IPS-20b (cell line): ENCODE measurements around the gene DMBT1.
"Not testable (repeated sequence)": the region's sequence is repeated elsewhere in the genome, so short reads cannot be mapped to it uniquely, and the experiment has no call there.

ENCODE experiments used
- H3K27ac ChIP-seq: one replicate; pipeline ENCODE4 v1.5.1; 2013; ENCODE audit warnings: low read length
- H3K27me3 ChIP-seq: 2 replicates; pipeline ENCODE4 v1.6.1; 2013; ENCODE audit warnings: mild to moderate bottlenecking, low read length, inconsistent platforms; ENCODE audit not compliant: insufficient read depth
- H3K36me3 ChIP-seq: 2 replicates; pipeline ENCODE4 v1.6.1; 2013; ENCODE audit warnings: low read depth, mild to moderate bottlenecking, inconsistent platforms, low read length, moderate library complexity; ENCODE audit not compliant: insufficient read depth
- H3K4me1 ChIP-seq: 2 replicates; pipeline ENCODE4 v1.6.1; 2013; ENCODE audit warnings: mild to moderate bottlenecking, control low read depth, inconsistent platforms, low read length, moderate library complexity; ENCODE audit not compliant: insufficient read depth
- H3K4me3 ChIP-seq: 2 replicates; pipeline ENCODE4 v1.5.1; 2013; ENCODE audit warnings: mild to moderate bottlenecking, low read length, inconsistent platforms
- H3K9ac ChIP-seq: 2 replicates; pipeline ENCODE4 v1.6.1; 2013; ENCODE audit warnings: low read depth, mild to moderate bottlenecking, inconsistent platforms, low read length, moderate library complexity
- H3K9me3 ChIP-seq: 2 replicates; pipeline ENCODE4 v1.6.1; 2013; ENCODE audit warnings: mild to moderate bottlenecking, low read depth, low read length, inconsistent platforms; ENCODE audit not compliant: insufficient read depth

The DMBT1 gene

GRCh38 chr10:122565766-122566206 is 5.2 kb downstream of the DMBT1 start:
- Histone ChIP-seq H3K4me1 (no peaks in the 10 kb centered on the region), H3K9me3 (no peaks in the 10 kb centered on the region), H3K27me3 (peaks cover 4% of the 10 kb centered on the region; the same call in 1 of the 2 replicates), H3K9ac (no peak overlapping the region), H3K36me3 (no peaks in the 10 kb centered on the region), H3K27ac (no peak overlapping the region), H3K4me3 (no peak overlapping the region)

GRCh38 chr10:122566632-122567031 is 6.1 kb downstream of the DMBT1 start:
- no peaks in the 10 kb centered on the region for H3K4me1 ChIP-seq
- no peak overlapping the region for H3K27ac ChIP-seq
- H3K4me3 ChIP-seq, result no peak overlapping the region
- H3K27me3 ChIP-seq, result peaks cover 4% of the 10 kb centered on the region; the same call in 1 of the 2 replicates
- no peaks in the 10 kb centered on the region for H3K9me3 ChIP-seq
- H3K9ac ChIP-seq, result no peak overlapping the region
- no peaks in the 10 kb centered on the region for H3K36me3 ChIP-seq

GRCh38 chr10:122567056-122567660 is 6.6 kb downstream of the DMBT1 start:
- Histone ChIP-seq H3K9ac (no peak overlapping the region), H3K9me3 (no peaks in the 10 kb centered on the region), H3K27me3 (peaks cover 4% of the 10 kb centered on the region; the same call in 1 of the 2 replicates), H3K4me1 (no peaks in the 10 kb centered on the region), H3K36me3 (no peaks in the 10 kb centered on the region), H3K27ac (no peak overlapping the region), H3K4me3 (no peak overlapping the region)

- Histone ChIP-seq H3K36me3 (no peaks in the 10 kb centered on the region), H3K4me1 (no peaks in the 10 kb centered on the region), H3K4me3 (no peak overlapping the region), H3K9ac (no peak overlapping the region), H3K27me3 (peaks cover 2% of the 10 kb centered on the region; the same call in 1 of the 2 replicates), H3K27ac (no peak overlapping the region), H3K9me3 (no peaks in the 10 kb centered on the region)
Measured at GRCh38 chr10:122568551-122568950, 8.0 kb downstream of the DMBT1 start.

- Histone ChIP-seq H3K9ac (no peak overlapping the region), H3K9me3 (peaks cover 15% of the 10 kb centered on the region), H3K27ac (no peak overlapping the region), H3K36me3 (no peaks in the 10 kb centered on the region), H3K27me3 (no peaks in the 10 kb centered on the region; the same call in 1 of the 2 replicates), H3K4me3 (no peak overlapping the region), H3K4me1 (no peaks in the 10 kb centered on the region)
Measured at GRCh38 chr10:122570920-122571319, 10.4 kb downstream of the DMBT1 start.

GRCh38 chr10:122571892-122572291 is 11.3 kb downstream of the DMBT1 start:
- H3K27me3 ChIP-seq, result no peaks in the 10 kb centered on the region; the same call in 1 of the 2 replicates
- H3K9ac ChIP-seq, result no peak overlapping the region
- no peak overlapping the region for H3K27ac ChIP-seq
- H3K4me3 ChIP-seq, result no peak overlapping the region
- H3K36me3 ChIP-seq, result no peaks in the 10 kb centered on the region
- no peaks in the 10 kb centered on the region for H3K4me1 ChIP-seq
- peaks cover 21% of the 10 kb centered on the region for H3K9me3 ChIP-seq

- no peak overlapping the region for H3K9ac ChIP-seq
- no peaks in the 10 kb centered on the region; the same call in 1 of the 2 replicates for H3K27me3 ChIP-seq
- H3K4me1 ChIP-seq, result no peaks in the 10 kb centered on the region
- no peaks in the 10 kb centered on the region for H3K36me3 ChIP-seq
- no peak overlapping the region for H3K27ac ChIP-seq
- peaks cover 21% of the 10 kb centered on the region for H3K9me3 ChIP-seq
- H3K4me3 ChIP-seq, result no peak overlapping the region
Measured at GRCh38 chr10:122575776-122576175, 15.2 kb downstream of the DMBT1 start.

GRCh38 chr10:122576291-122576690 is 15.7 kb downstream of the DMBT1 start:
- H3K9ac ChIP-seq, result no peak overlapping the region
- no peaks in the 10 kb centered on the region for H3K4me1 ChIP-seq
- H3K27ac ChIP-seq, result no peak overlapping the region
- H3K27me3 ChIP-seq, result no peaks in the 10 kb centered on the region
- H3K4me3 ChIP-seq, result no peak overlapping the region
- no peaks in the 10 kb centered on the region for H3K36me3 ChIP-seq
- peaks cover 21% of the 10 kb centered on the region for H3K9me3 ChIP-seq

GRCh38 chr10:122577311-122577885 is 16.8 kb downstream of the DMBT1 start:
- Histone ChIP-seq H3K27me3 (no peaks in the 10 kb centered on the region), H3K36me3 (no peaks in the 10 kb centered on the region), H3K9ac (no peak overlapping the region), H3K4me1 (no peaks in the 10 kb centered on the region), H3K27ac (no peak overlapping the region), H3K4me3 (no peak overlapping the region), H3K9me3 (peaks cover 21% of the 10 kb centered on the region)

- H3K9me3 ChIP-seq, H3K9ac ChIP-seq, H3K36me3 ChIP-seq, H3K27me3 ChIP-seq, H3K4me3 ChIP-seq, H3K4me1 ChIP-seq, H3K27ac ChIP-seq: not testable (repeated sequence)
Measured at GRCh38 chr10:122586070-122586469, 25.5 kb downstream of the DMBT1 start.

- Histone ChIP-seq H3K4me1 (no peaks in the 10 kb centered on the region), H3K9ac (no peak overlapping the region), H3K27ac (no peak overlapping the region), H3K9me3 (no peaks in the 10 kb centered on the region; the same call in 1 of the 2 replicates), H3K36me3 (no peaks in the 10 kb centered on the region), H3K27me3 (no peaks in the 10 kb centered on the region), H3K4me3 (no peak overlapping the region)
Measured at GRCh38 chr10:122587098-122587760, 26.7 kb downstream of the DMBT1 start.

- Histone ChIP-seq H3K27ac (no peak overlapping the region), H3K4me3 (no peak overlapping the region), H3K4me1 (no peaks in the 10 kb centered on the region), H3K9ac (no peak overlapping the region), H3K27me3 (no peaks in the 10 kb centered on the region), H3K9me3 (no peaks in the 10 kb centered on the region; the same call in 1 of the 2 replicates), H3K36me3 (no peaks in the 10 kb centered on the region)
Measured at GRCh38 chr10:122588381-122588780, 27.8 kb downstream of the DMBT1 start.
